Measurements from ENCODE around the gene SMG6.
A peak's percentile ranks its signal among the peaks of the same experiment; 100 is the strongest.

The SMG6 gene

GRCh38 chr17:2093349-2093748, 210.2 kb downstream of the SMG6 start:
- no peak for DNase-seq

GRCh38 chr17:2092253-2092652, 211.3 kb downstream of the SMG6 start:
- no peak for DNase-seq

- no peak for DNase-seq
Measured at GRCh38 chr17:2090804-2091534, 212.6 kb downstream of the SMG6 start.

GRCh38 chr17:2090210-2090641, 213.4 kb downstream of the SMG6 start:
- no peak for DNase-seq

GRCh38 chr17:2089021-2089422, 214.6 kb downstream of the SMG6 start:
- DNase-seq, result no peak

GRCh38 chr17:2087597-2088211, 215.9 kb downstream of the SMG6 start:
- peak in 1 of 5 donors; percentile 79 for DNase-seq

GRCh38 chr17:2086306-2086705, 217.3 kb downstream of the SMG6 start:
- DNase-seq, result no peak

- no peak for DNase-seq
Measured at GRCh38 chr17:2085648-2085949, 218.0 kb downstream of the SMG6 start.

- DNase-seq, result no peak
Measured at GRCh38 chr17:2084766-2085647, 218.6 kb downstream of the SMG6 start.

- no peak for DNase-seq
Measured at GRCh38 chr17:2084036-2084765, 219.4 kb downstream of the SMG6 start.

GRCh38 chr17:2083613-2084035, 220.0 kb downstream of the SMG6 start:
- DNase-seq, result no peak

- no peak for DNase-seq
Measured at GRCh38 chr17:2082003-2082781, 221.4 kb downstream of the SMG6 start.

- DNase-seq, result no peak
Measured at GRCh38 chr17:2081564-2081963, 222.0 kb downstream of the SMG6 start.

- DNase-seq, result no peak
Measured at GRCh38 chr17:2077040-2077439, 226.5 kb downstream of the SMG6 start.

- DNase-seq, result no peak
Measured at GRCh38 chr17:2076087-2076984, 227.2 kb downstream of the SMG6 start.

GRCh38 chr17:2075336-2076086, 228.1 kb downstream of the SMG6 start:
- DNase-seq, result no peak

- DNase-seq, result no peak
Measured at GRCh38 chr17:2074919-2075318, 228.7 kb downstream of the SMG6 start.

GRCh38 chr17:2071455-2072281, 231.9 kb downstream of the SMG6 start:
- no peak for DNase-seq

GRCh38 chr17:2071024-2071385, 232.6 kb downstream of the SMG6 start:
- DNase-seq, result no peak

Data from T-helper 1 cell (primary cell).